HepG2 (cell line): ENCODE results near the gene FGD6. TPM values are rescaled to one million over a fixed set of nuclear protein-coding genes. Genes with fewer than 3 reads are reported as not detected.

ENCODE experiments used
- ATAC-seq: fragments of 200-7000 bp; cut with Tn5 transposase; 3 replicates; pipeline ENCODE4 v1.9.1; 2020; ENCODE audit warnings: mild to moderate bottlenecking, moderate library complexity
- BruUV-seq: library from RNA; stranded (reverse); fragments of 400-500 nt; replicated peaks from 2 replicates; lab custom pipeline; 2021; lab: Mats Ljungman, UMichigan
- CTCF ChIA-PET: fragments of 300-600 bp; formaldehyde crosslinking; extraction: SDS; loops from one replicate; lab custom pipeline; 2021; ENCODE audit warnings: low total read pairs, inconsistent platforms, low intra/inter-chr PET ratio; lab: Yijun Ruan, JAX
- POLR2A ChIA-PET: fragments of 350-600 bp; sonication (Branson Sonifier 250); formaldehyde crosslinking; loops from one replicate; lab custom pipeline; 2020; ENCODE audit warnings: antibody characterized with exemption, inconsistent platforms; lab: Yijun Ruan, JAX
- DNase-seq: peaks from one replicate; pipeline ENCODE4 v3.0.0-alpha.2; 2015; ENCODE audit warnings: low spot score
- FAIRE-seq: peaks from 3 replicates; lab custom pipeline; 2011; peaks lifted over from hg19 to GRCh38; lab: Jason Lieb, UNC
- H2AFZ ChIP-seq: one replicate; pipeline ENCODE4 v1.6.1; 2011; ENCODE audit warnings: low read length, inconsistent platforms
- H3K27ac ChIP-seq: fragments of 300-600 bp; 3 replicates; pipeline ENCODE4 v1.8.0; 2011; ENCODE audit warnings: mixed run types, mild to moderate bottlenecking, mixed read lengths, low read length, inconsistent platforms; ENCODE audit not compliant: insufficient read depth; ENCODE audit errors: extremely low read length
- H3K27me3 ChIP-seq, 2 experiments: fragments of 200-600 bp in 1 of 2; 2 replicates in 1 of 2; 3 replicates in 1 of 2; pipeline versions ENCODE4 v1.6.0 to v1.8.0; 2011; ENCODE audit warnings: low read length in 2 of 2, mild to moderate bottlenecking in 2 of 2, moderate library complexity in 2 of 2, inconsistent platforms in 1 of 2; ENCODE audit not compliant: insufficient read depth in 2 of 2, control insufficient read depth in 1 of 2
- H3K36me3 ChIP-seq, 2 experiments: fragments of 200-600 bp in 1 of 2; replicated peaks in 1 of 2; 2 replicates in 1 of 2; 3 replicates in 1 of 2; pipeline versions ENCODE4 v1.5.1 to v1.8.0; 2011; ENCODE audit warnings: low read length in 2 of 2, inconsistent platforms in 1 of 2; ENCODE audit not compliant: insufficient read depth in 2 of 2, control insufficient read depth in 1 of 2
- H3K4me1 ChIP-seq: 2 replicates; pipeline ENCODE4 v1.5.1; 2012; ENCODE audit warnings: low read length, inconsistent platforms; ENCODE audit not compliant: insufficient read depth
- H3K4me2 ChIP-seq: 2 replicates; pipeline ENCODE4 v1.6.0; 2011; ENCODE audit warnings: low read depth, low read length, inconsistent platforms
- H3K4me3 ChIP-seq, 3 experiments: fragments of 200-600 bp in 1 of 3; sonication (generic), shearing (Covaris generic) in 1 of 3; replicated peaks in 1 of 3; 2 replicates each; pipeline ENCODE4 v1.5.1; 2011 to 2016; ENCODE audit warnings: low read length in 3 of 3, inconsistent platforms in 2 of 3, low read depth in 2 of 3, mild to moderate bottlenecking in 2 of 3, control low read depth in 1 of 3, mixed read lengths in 1 of 3; ENCODE audit not compliant: insufficient read depth in 1 of 3
- H3K79me2 ChIP-seq: one replicate; pipeline ENCODE4 v1.6.1; 2011; ENCODE audit warnings: low read length, inconsistent platforms; ENCODE audit not compliant: insufficient read depth
- H3K9ac ChIP-seq: 2 replicates; pipeline ENCODE4 v1.6.0; 2011; ENCODE audit warnings: mild to moderate bottlenecking, low read depth, low read length, inconsistent platforms; ENCODE audit not compliant: insufficient read depth
- H3K9me3 ChIP-seq: 2 replicates; pipeline ENCODE4 v1.5.1; 2012; ENCODE audit warnings: mild to moderate bottlenecking, low read length
- H4K20me1 ChIP-seq: 2 replicates; pipeline ENCODE4 v1.6.0; 2011; ENCODE audit warnings: inconsistent platforms, mild to moderate bottlenecking, low read length, moderate library complexity; ENCODE audit not compliant: insufficient read depth
- AHDC1 ChIP-seq: sonication (generic); formaldehyde crosslinking; IDR thresholded peaks from 2 replicates; pipeline ENCODE4 v1.5.1; 2020; ENCODE audit warnings: mild to moderate bottlenecking, missing genetic modification reagents, borderline replicate concordance
- CEBPB ChIP-seq: IDR thresholded peaks from 2 replicates; pipeline ENCODE4 v1.6.1; 2011; ENCODE audit warnings: low read depth, low read length, improper control_type of control experiment, borderline replicate concordance
- CENPBD1 ChIP-seq: sonication (generic); formaldehyde crosslinking; IDR thresholded peaks from 2 replicates; pipeline ENCODE4 v1.8.0; 2022; ENCODE audit warnings: missing genetic modification reagents, low read depth, mild to moderate bottlenecking, borderline replicate concordance
- HOXA9 ChIP-seq: sonication (generic); formaldehyde crosslinking; IDR thresholded peaks from 2 replicates; pipeline ENCODE4 v1.8.1; 2022; ENCODE audit warnings: missing genetic modification reagents, mild to moderate bottlenecking, moderate library complexity, borderline replicate concordance
- KLF9 ChIP-seq: IDR thresholded peaks from 2 replicates; pipeline ENCODE4 v1.6.1; 2016; ENCODE audit warnings: low read depth
- RNF2 ChIP-seq: fragments of 450-650 bp; conservative IDR thresholded peaks from 2 replicates; pipeline ENCODE4 v1.6.1; 2016; ENCODE audit warnings: low read depth
- SRY ChIP-seq: sonication (generic); formaldehyde crosslinking; IDR thresholded peaks from 2 replicates; pipeline ENCODE4 v1.8.0; 2022; ENCODE audit warnings: mild to moderate bottlenecking, missing genetic modification reagents
- WGBS: methylation state at CpG from one replicate; pipeline ENCODE4 v1.1.6; 2017; ENCODE audit warnings: low lambda C conversion rate; 5-methylcytosine and 5-hydroxymethylcytosine counted together
- in situ Hi-C: cut with HindIII; loops from 2 replicates; pipeline ENCODE4 v1.10.0; 2017; ENCODE audit warnings: low pct_unique_long_range_greater_than_20kb; ENCODE audit not compliant: extremely low pct_ligation_motif_present
- intact Hi-C: fragments of 100-400 bp; cut with micrococcal nuclease; formaldehyde crosslinking; loops from one replicate; pipeline ENCODE4 v1.10.0; 2022; ENCODE audit not compliant: unreplicated experiment
- polyA plus RNA-seq, 8 experiments: library from polyadenylated mRNA; depleted of rRNA in 3 of 8; stranded (reverse) in 7 of 8; unstranded in 1 of 8; fragments of >200 nt; fragmentation: Illumina TruSeq in 4 of 8; extraction: Trizol in 4 of 8; gene quantifications; 2 replicates each; pipeline versions ENCODE4 v1.2.1 to v1.2.3, GENCODE V29; 2011 to 2016; ENCODE audit warnings: low read depth in 4 of 8, missing spikeins in 1 of 8, mixed read lengths in 1 of 8; ENCODE audit not compliant: insufficient read depth in 1 of 8
- total RNA-seq, 5 experiments: library from RNA; depleted of rRNA; stranded (reverse); fragments of >200 nt; fragmentation: Illumina TruSeq; extraction: Trizol; gene quantifications; 2 replicates each; pipeline ENCODE4 v1.2.3, GENCODE V29; 2016; ENCODE audit warnings: low read depth in 1 of 5

FGD6 gene
- total and polyA plus RNA-seq, 2 of the 13 experiments (the other 11 are each of a cell fraction or from before 2014, with no cell fraction given): 2.2 to 4.3 TPM

GRCh38 chr12:95131589-95132340 is 85.5 kb downstream of the FGD6 start:
- Histone ChIP-seq H3K27ac (no peak overlapping the region), H3K4me1 (peaks cover 6% of the 10 kb centered on the region), H3K4me3 (no peak overlapping the region), H3K4me2 (no peak overlapping the region), H3K36me3 (0 out of 5 replicates have a peak, but pooled peaks cover 0 to 2% of the 10 kb centered on the region in 2 experiments), H3K27me3 (no peaks in the 10 kb centered on the region), H4K20me1 (no peaks in the 10 kb centered on the region), H3K9me3 (no peaks in the 10 kb centered on the region), H2AFZ (no peak overlapping the region), H3K9ac (no peak overlapping the region), H3K79me2 (no peaks in the 10 kb centered on the region)
- ChIA-PET POLR2A (no interaction called here), CTCF (no interaction called here)
- TF ChIP-seq CEBPB (peak; percentile 50), HOXA9 (CRISPR knock-in tag) (no peak)
- in situ Hi-C loops (no loop called here), intact Hi-C loops (no loop called here)
- no TSS peak for BruUV-seq
- DNase-seq (no peak), FAIRE-seq (no peak), ATAC-seq (no peak)
- WGBS: 94% methylated on average over 10 of the region's 10 CpGs

- Histone ChIP-seq H2AFZ (no peak overlapping the region), H3K4me2 (no peak overlapping the region), H3K36me3 (0 out of 5 replicates have a peak, but pooled peaks cover 0 to 2% of the 10 kb centered on the region in 2 experiments), H3K9ac (no peak overlapping the region), H3K4me3 (no peak overlapping the region), H3K9me3 (no peaks in the 10 kb centered on the region), H3K79me2 (no peaks in the 10 kb centered on the region), H3K27me3 (no peaks in the 10 kb centered on the region), H3K4me1 (no peaks in the 10 kb centered on the region), H4K20me1 (no peaks in the 10 kb centered on the region), H3K27ac (no peak overlapping the region)
- no peak for FAIRE-seq
- intact Hi-C loops: no loop called here
- in situ Hi-C loops: no loop called here
- no peak for ATAC-seq
- ChIA-PET CTCF (no interaction called here), POLR2A (no interaction called here)
- BruUV-seq: no TSS peak
- WGBS: 95% methylated on average over 1 of the region's 1 CpG
- TF ChIP-seq RNF2 (no peak), CENPBD1 (CRISPR knock-in tag) (no peak), KLF9 (CRISPR knock-in tag) (no peak), SRY (CRISPR knock-in tag) (no peak), AHDC1 (CRISPR knock-in tag) (no peak)
- no peak for DNase-seq
Observed at GRCh38 chr12:95130096-95130495, 87.2 kb downstream of the FGD6 start.
